GM18907 (cell line): ENCODE results near the gene ZDHHC24.
A peak's percentile ranks its signal among the peaks of the same experiment; 100 is the strongest.
"Not testable (repeated sequence)": the region's sequence is repeated elsewhere in the genome, so short reads cannot be mapped to it uniquely, and the experiment has no call there.

Source experiments
- ATAC-seq: cut with Tn5 transposase; IDR thresholded peaks from one replicate; pipeline ENCODE4 v1.9.1; 2021; ENCODE audit warnings: mild to moderate bottlenecking, moderate library complexity; ENCODE audit not compliant: unreplicated experiment

Gene ZDHHC24

GRCh38 chr11:66545701-66546367 lies at the start of gene ZDHHC24:
ZDHHC24 (minus strand) TSS chr11:66546048; CDS start chr11:66546003, 45 bp downstream.
- peak; percentile 76 for ATAC-seq

GRCh38 chr11:66595245-66595904 lies 49.5 kb upstream of the ZDHHC24 start:
- no peak for ATAC-seq

GRCh38 chr11:66593650-66594049 lies 47.8 kb upstream of the ZDHHC24 start:
- ATAC-seq: no peak

- peak; percentile 22 for ATAC-seq
Measured at GRCh38 chr11:66593303-66593635, 47.4 kb upstream of the ZDHHC24 start.

GRCh38 chr11:66592457-66593302 lies 46.8 kb upstream of the ZDHHC24 start, which contains the start of the genes CCDC87 and CCS:
CCDC87 (minus strand) TSS chr11:66593063; CDS start chr11:66593015, 48 bp downstream.
CCS (plus strand) TSS chr11:66593185; CDS start chr11:66593262, 77 bp downstream.
- ATAC-seq: peak; percentile 81

- ATAC-seq: no peak
Measured at GRCh38 chr11:66591175-66591574, 45.3 kb upstream of the ZDHHC24 start.

GRCh38 chr11:66589996-66590675 lies 44.3 kb upstream of the ZDHHC24 start:
- ATAC-seq: no peak

- not testable (repeated sequence) for ATAC-seq
Measured at GRCh38 chr11:66589315-66589714, 43.5 kb upstream of the ZDHHC24 start.

- no peak for ATAC-seq
Measured at GRCh38 chr11:66586136-66586535, 40.3 kb upstream of the ZDHHC24 start.

GRCh38 chr11:66585447-66585846 lies 39.6 kb upstream of the ZDHHC24 start:
- ATAC-seq: not testable (repeated sequence)

GRCh38 chr11:66582565-66583147 lies 36.8 kb upstream of the ZDHHC24 start:
- ATAC-seq: not testable (repeated sequence)

- no peak for ATAC-seq
Measured at GRCh38 chr11:66581261-66581660, 35.4 kb upstream of the ZDHHC24 start.

GRCh38 chr11:66580803-66581202 lies 35.0 kb upstream of the ZDHHC24 start:
- no peak for ATAC-seq

GRCh38 chr11:66579017-66579606 lies 33.3 kb upstream of the ZDHHC24 start:
- ATAC-seq: no peak

- ATAC-seq: no peak
Measured at GRCh38 chr11:66570850-66571180, 25.0 kb upstream of the ZDHHC24 start.

- no peak for ATAC-seq
Measured at GRCh38 chr11:66570079-66570849, 24.4 kb upstream of the ZDHHC24 start.

GRCh38 chr11:66569076-66569475 lies 23.2 kb upstream of the ZDHHC24 start:
- no peak for ATAC-seq

GRCh38 chr11:66568124-66568916 lies 22.5 kb upstream of the ZDHHC24 start, which contains the start of gene CTSF:
CTSF (minus strand) TSS chr11:66568606; CDS start chr11:66568486, 120 bp downstream.
- no peak for ATAC-seq

GRCh38 chr11:66567787-66568123 lies 21.9 kb upstream of the ZDHHC24 start:
- no peak for ATAC-seq
